Central memory CD8-positive, alpha-beta T cell (primary cell): ENCODE data around the gene CENPO.
A peak's percentile ranks its signal among the peaks of the same experiment; 100 is the strongest.

Source experiments
- ATAC-seq: fragments of 150-1000 bp; cut with Tn5 transposase; replicated peaks from 2 replicates; pipeline ENCODE4 v1.10.0; 2022; ENCODE audit warnings: mild to moderate bottlenecking, moderate FRiP score, moderate number of reproducible peaks; ENCODE audit not compliant: poor library complexity, severe bottlenecking; ENCODE audit errors: extremely low read depth
- DNase-seq, 2 donors: peaks; one replicate each; pipeline ENCODE4 v3.0.0; 2021; ENCODE audit warnings: low spot score in 2 of 2
- H3K27ac Mint-ChIP-seq: one replicate; pipeline ENCODE4 v1.8.0; 2022; ENCODE audit warnings: low read depth, mild to moderate bottlenecking, moderate library complexity, mixed read lengths
- H3K27me3 Mint-ChIP-seq: one replicate; pipeline ENCODE4 v1.8.0; 2022; ENCODE audit warnings: mixed read lengths
- H3K36me3 Mint-ChIP-seq: one replicate; pipeline ENCODE4 v1.8.0; 2022; ENCODE audit warnings: mild to moderate bottlenecking, moderate library complexity, mixed read lengths; ENCODE audit not compliant: insufficient read depth
- H3K4me1 Mint-ChIP-seq: one replicate; pipeline ENCODE4 v1.8.0; 2022; ENCODE audit warnings: mixed read lengths
- H3K4me3 Mint-ChIP-seq: one replicate; pipeline ENCODE4 v1.8.0; 2022; ENCODE audit warnings: mild to moderate bottlenecking, moderate library complexity, mixed read lengths
- H3K9me3 Mint-ChIP-seq: one replicate; pipeline ENCODE4 v1.8.0; 2022; ENCODE audit warnings: mixed read lengths

CENPO gene

DNA sequence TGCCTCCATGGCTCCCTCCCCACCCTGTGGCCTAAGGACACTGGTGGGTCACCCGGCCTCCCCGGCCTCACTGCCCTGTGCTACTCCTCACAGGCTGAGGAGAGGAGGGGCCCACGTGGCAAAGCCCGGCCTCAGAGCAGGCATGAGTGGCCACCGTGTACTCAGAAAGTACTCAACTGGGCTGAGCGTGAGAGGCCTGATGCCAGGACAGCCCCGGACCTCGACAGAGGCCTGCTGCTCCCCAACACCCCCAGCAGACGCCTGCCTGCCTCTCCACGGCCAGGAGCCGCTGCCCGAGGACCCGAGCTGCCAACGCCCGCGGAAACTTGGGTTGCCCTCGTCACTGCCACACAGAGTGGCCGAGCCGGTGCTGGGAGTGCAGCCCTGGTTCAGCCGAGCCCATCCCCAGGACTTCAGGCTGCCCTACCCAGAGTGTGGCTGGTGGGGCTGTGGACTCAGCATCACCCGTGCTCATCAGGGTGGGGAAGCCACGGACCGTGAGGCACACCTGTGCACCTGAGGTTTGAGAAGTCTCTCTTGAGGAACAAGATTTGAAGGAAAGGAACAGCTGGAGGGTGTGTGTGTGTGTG lies 59.3 kb downstream of the CENPO start:
- H3K27ac Mint-ChIP-seq: no peak overlapping the region
- no peak for DNase-seq
- H3K27me3 Mint-ChIP-seq: no peaks in the 10 kb centered on the region
- H3K4me3 Mint-ChIP-seq: no peak overlapping the region
- H3K9me3 Mint-ChIP-seq: no peaks in the 10 kb centered on the region
- H3K36me3 Mint-ChIP-seq: no peaks in the 10 kb centered on the region
- no peak for ATAC-seq
- H3K4me1 Mint-ChIP-seq: peaks cover 5% of the 10 kb centered on the region

DNA sequence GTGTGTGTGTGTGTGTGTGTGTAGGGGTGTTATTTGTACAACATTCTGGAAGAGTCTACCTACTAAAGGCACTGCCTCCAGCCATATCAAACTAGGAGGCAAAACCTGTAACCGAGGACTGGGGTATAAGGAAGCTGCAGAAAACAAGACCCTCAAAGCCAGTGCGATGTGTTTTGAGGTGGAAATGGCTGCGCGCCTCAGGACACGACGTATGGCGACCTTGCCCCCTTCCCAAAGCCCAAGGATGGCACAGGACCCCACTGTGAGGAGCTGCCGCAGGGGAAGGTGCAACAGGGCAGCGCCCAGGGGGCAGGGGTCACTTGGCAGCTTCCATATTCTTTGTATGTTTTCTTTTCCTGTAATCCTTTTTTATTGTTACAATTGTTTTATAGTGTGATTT lies 59.8 kb downstream of the CENPO start:
- H3K36me3 Mint-ChIP-seq: no peaks in the 10 kb centered on the region
- H3K4me1 Mint-ChIP-seq: peaks cover 5% of the 10 kb centered on the region
- H3K27ac Mint-ChIP-seq: no peak overlapping the region
- DNase-seq (no peak), ATAC-seq (no peak)
- H3K9me3 Mint-ChIP-seq: no peaks in the 10 kb centered on the region
- no peaks in the 10 kb centered on the region for H3K27me3 Mint-ChIP-seq
- H3K4me3 Mint-ChIP-seq: no peak overlapping the region

GRCh38 chr2:24853996-24854395 lies 60.8 kb downstream of the CENPO start:
- H3K27ac Mint-ChIP-seq: no peak overlapping the region
- H3K9me3 Mint-ChIP-seq: no peaks in the 10 kb centered on the region

DNA sequence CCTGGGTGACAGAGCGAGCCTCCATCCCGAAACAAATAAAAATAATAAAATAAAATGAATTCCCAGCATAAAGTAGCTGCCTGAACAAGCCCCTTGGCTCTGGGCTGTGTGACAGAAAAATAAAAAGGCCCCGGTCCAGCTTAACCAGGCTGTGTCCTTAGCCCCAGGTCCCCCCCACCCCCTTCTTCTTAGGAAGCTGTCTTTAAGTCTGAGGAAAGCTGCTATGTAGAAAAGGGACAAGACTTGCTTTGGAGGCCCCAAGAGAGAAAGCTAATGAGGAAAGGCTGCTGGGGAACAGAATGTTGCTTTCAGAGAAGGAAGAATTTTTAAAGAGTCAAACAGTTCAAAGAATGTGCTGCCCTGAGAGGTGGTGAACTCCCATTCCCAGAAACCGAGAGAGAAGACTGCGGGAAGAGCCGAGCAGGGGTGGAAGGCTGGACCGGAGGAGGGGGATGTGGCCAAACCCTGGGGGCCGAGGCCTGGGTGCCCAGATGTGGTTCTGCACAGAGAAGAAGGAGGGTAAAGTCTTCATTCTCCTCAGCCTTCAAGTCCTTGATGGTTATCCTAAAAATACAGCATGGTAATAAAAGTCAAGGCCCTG lies 61.9 kb downstream of the CENPO start:
- no peak overlapping the region for H3K4me3 Mint-ChIP-seq
- H3K9me3 Mint-ChIP-seq: no peaks in the 10 kb centered on the region
- no peak for ATAC-seq
- H3K36me3 Mint-ChIP-seq: peaks cover 2% of the 10 kb centered on the region
- peaks cover 5% of the 10 kb centered on the region for H3K4me1 Mint-ChIP-seq
- H3K27me3 Mint-ChIP-seq: no peaks in the 10 kb centered on the region
- H3K27ac Mint-ChIP-seq: peak overlapping the region; percentile 77
- no peak for DNase-seq

More at GRCh38 chr2:24853996-24854395, 60.8 kb downstream of the CENPO start:
- H3K4me1 Mint-ChIP-seq: peaks cover 5% of the 10 kb centered on the region
- ATAC-seq: no peak
- peaks cover 2% of the 10 kb centered on the region for H3K36me3 Mint-ChIP-seq
- no peak overlapping the region for H3K4me3 Mint-ChIP-seq
- no peaks in the 10 kb centered on the region for H3K27me3 Mint-ChIP-seq
- no peak for DNase-seq

- Mint-ChIP-seq H3K36me3 (peaks cover 2% of the 10 kb centered on the region), H3K9me3 (no peaks in the 10 kb centered on the region)
Observed at GRCh38 chr2:24855726-24856125, 62.5 kb downstream of the CENPO start.

GRCh38 chr2:24856791-24857211 lies 63.6 kb downstream of the CENPO start:
- Mint-ChIP-seq H3K27ac (no peak overlapping the region), H3K27me3 (no peaks in the 10 kb centered on the region), H3K4me1 (peaks cover 5% of the 10 kb centered on the region), H3K4me3 (no peak overlapping the region), H3K36me3 (peaks cover 2% of the 10 kb centered on the region), H3K9me3 (no peaks in the 10 kb centered on the region)
- DNase-seq (no peak), ATAC-seq (no peak)

More at GRCh38 chr2:24855726-24856125, 62.5 kb downstream of the CENPO start:
- DNase-seq (no peak), ATAC-seq (no peak)
- Mint-ChIP-seq H3K27ac (peak overlapping the region; percentile 77), H3K27me3 (no peaks in the 10 kb centered on the region), H3K4me3 (no peak overlapping the region), H3K4me1 (peaks cover 5% of the 10 kb centered on the region)

DNA sequence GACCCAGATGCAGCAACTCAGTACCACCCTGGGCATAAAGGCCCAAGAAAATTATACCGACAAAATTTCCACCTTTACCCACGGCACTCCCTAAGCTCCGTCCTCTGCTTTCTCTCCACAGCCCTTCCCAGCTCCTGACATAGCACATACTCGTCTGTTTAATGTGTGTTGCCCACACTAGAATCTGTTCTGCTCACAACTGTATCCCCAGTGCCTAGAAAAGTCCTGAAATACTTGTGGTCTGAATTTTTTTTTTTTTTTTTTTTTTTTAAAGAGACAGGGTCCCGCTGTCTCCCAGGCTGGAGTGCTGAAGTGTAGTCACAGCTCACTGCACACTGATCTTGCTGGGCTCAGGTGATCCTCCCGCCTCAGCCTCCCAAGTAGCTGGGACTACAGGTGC lies 64.5 kb downstream of the CENPO start:
- Mint-ChIP-seq H3K4me1 (peaks cover 5% of the 10 kb centered on the region), H3K27me3 (no peaks in the 10 kb centered on the region), H3K27ac (no peak overlapping the region), H3K36me3 (peaks cover 2% of the 10 kb centered on the region), H3K9me3 (no peaks in the 10 kb centered on the region), H3K4me3 (no peak overlapping the region)
- ATAC-seq (no peak), DNase-seq (no peak)

DNA sequence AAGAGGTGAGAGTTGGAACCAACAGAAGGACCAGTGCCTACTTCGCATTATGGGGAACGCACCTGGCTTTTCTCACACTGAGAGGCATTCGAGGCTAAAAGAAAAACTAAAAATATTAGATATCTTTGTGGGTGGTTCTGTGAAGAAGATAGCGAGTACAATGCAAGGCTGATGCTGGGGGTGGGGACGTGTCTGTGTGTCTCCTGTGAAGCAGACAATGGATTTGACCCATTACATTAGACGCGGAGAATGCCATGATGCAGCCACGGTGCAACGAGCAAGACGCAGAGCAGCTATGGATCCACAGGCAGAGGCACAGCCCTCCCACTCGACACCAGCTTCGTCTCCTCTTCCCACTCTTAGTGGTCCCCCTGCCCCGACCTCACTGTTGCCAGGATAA lies 65.8 kb downstream of the CENPO start:
- Mint-ChIP-seq H3K36me3 (peaks cover 5% of the 10 kb centered on the region), H3K4me3 (no peak overlapping the region), H3K9me3 (no peaks in the 10 kb centered on the region), H3K27ac (peak overlapping the region; percentile 8), H3K4me1 (peaks cover 5% of the 10 kb centered on the region), H3K27me3 (no peaks in the 10 kb centered on the region)
- DNase-seq: no peak
- no peak for ATAC-seq

- Mint-ChIP-seq H3K27me3 (no peaks in the 10 kb centered on the region), H3K36me3 (peaks cover 5% of the 10 kb centered on the region), H3K27ac (no peak overlapping the region), H3K9me3 (no peaks in the 10 kb centered on the region), H3K4me1 (peaks cover 4% of the 10 kb centered on the region), H3K4me3 (no peak overlapping the region)
- DNase-seq: no peak
- no peak for ATAC-seq
Observed at GRCh38 chr2:24859968-24860600, 66.9 kb downstream of the CENPO start.

DNA sequence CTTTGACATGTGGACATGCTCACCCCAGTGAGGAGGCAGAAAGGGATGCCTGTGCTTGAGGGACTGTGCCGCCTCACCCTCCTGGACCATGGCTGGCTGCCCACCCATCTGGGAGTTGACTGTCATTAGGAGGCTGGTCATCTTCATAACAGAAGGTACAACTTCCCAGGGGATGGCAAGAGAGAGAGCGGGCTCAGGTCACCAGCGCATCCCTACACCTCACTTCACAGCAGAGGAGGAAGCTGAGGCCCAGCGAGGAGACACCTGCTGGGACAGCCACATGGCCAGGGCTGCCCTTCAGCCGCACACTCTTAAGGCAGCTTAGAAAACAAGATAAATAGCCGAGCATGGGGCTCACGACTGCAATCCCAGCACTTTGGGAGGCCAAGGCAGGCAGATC lies 67.4 kb downstream of the CENPO start:
- no peak overlapping the region for H3K27ac Mint-ChIP-seq
- H3K4me1 Mint-ChIP-seq: no peaks in the 10 kb centered on the region
- H3K4me3 Mint-ChIP-seq: no peak overlapping the region
- H3K36me3 Mint-ChIP-seq: peaks cover 5% of the 10 kb centered on the region
- no peaks in the 10 kb centered on the region for H3K27me3 Mint-ChIP-seq
- no peak for ATAC-seq
- no peak for DNase-seq
- no peaks in the 10 kb centered on the region for H3K9me3 Mint-ChIP-seq

DNA sequence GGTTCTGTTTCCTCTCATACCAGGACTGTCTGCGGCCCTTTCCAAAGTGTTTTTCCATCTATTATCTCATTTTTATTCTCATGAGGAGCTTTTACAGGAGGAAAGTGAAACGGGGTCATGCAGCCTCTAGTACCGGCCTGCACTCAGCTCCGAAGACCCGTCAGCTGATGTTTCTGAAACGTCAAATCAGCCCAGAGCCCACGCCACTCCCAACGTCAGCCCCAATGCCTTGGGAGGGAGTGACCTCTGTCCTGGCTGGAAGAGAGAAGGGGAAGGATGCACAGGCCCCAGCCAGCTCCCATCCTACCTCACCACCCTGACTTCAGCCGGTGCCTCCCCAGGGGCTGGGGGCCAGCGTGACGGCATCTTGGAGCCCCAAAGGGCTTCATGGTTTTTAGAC lies 68.3 kb downstream of the CENPO start:
- Mint-ChIP-seq H3K9me3 (no peaks in the 10 kb centered on the region), H3K36me3 (peaks cover 5% of the 10 kb centered on the region), H3K27me3 (no peaks in the 10 kb centered on the region), H3K27ac (no peak overlapping the region), H3K4me3 (no peak overlapping the region), H3K4me1 (no peaks in the 10 kb centered on the region)
- ATAC-seq: no peak
- DNase-seq: no peak

GRCh38 chr2:24863641-24864040 lies 70.4 kb downstream of the CENPO start:
- no peak overlapping the region for H3K4me3 Mint-ChIP-seq
- DNase-seq (no peak), ATAC-seq (no peak)
- no peak overlapping the region for H3K27ac Mint-ChIP-seq
- H3K4me1 Mint-ChIP-seq: no peaks in the 10 kb centered on the region
- H3K36me3 Mint-ChIP-seq: peaks cover 3% of the 10 kb centered on the region
- H3K27me3 Mint-ChIP-seq: no peaks in the 10 kb centered on the region
- H3K9me3 Mint-ChIP-seq: no peaks in the 10 kb centered on the region

GRCh38 chr2:24866946-24867345 lies 73.7 kb downstream of the CENPO start:
- Mint-ChIP-seq H3K36me3 (peaks cover 4% of the 10 kb centered on the region), H3K4me1 (no peaks in the 10 kb centered on the region), H3K4me3 (no peak overlapping the region), H3K27ac (no peak overlapping the region), H3K27me3 (no peaks in the 10 kb centered on the region), H3K9me3 (no peaks in the 10 kb centered on the region)
- DNase-seq (no peak), ATAC-seq (no peak)
